HG02852 (cell line): ENCODE measurements around the gene KRT2.

Source experiments
- ATAC-seq: cut with Tn5 transposase; IDR thresholded peaks from one replicate; pipeline ENCODE4 v1.9.1; 2021; ENCODE audit warnings: mild to moderate bottlenecking, moderate library complexity; ENCODE audit not compliant: unreplicated experiment

The KRT2 gene

GRCh38 chr12:52651726-52652261 lies at the start of gene KRT2:
Gene KRT2 (minus strand): TSS chr12:52652211. CDS start chr12:52652142, 69 bp downstream.
- no peak for ATAC-seq

GRCh38 chr12:52701281-52701680 lies 49.3 kb upstream of the KRT2 start:
- ATAC-seq: no peak

GRCh38 chr12:52699960-52700359 lies 47.9 kb upstream of the KRT2 start:
- ATAC-seq: no peak

GRCh38 chr12:52699373-52699772 lies 47.4 kb upstream of the KRT2 start:
- ATAC-seq: no peak

- ATAC-seq: no peak
Observed at GRCh38 chr12:52698651-52699340, 46.8 kb upstream of the KRT2 start.

- no peak for ATAC-seq
Observed at GRCh38 chr12:52697058-52697582, 45.1 kb upstream of the KRT2 start.

- no peak for ATAC-seq
Observed at GRCh38 chr12:52696588-52696987, 44.6 kb upstream of the KRT2 start.

- ATAC-seq: no peak
Observed at GRCh38 chr12:52695039-52695438, 43.0 kb upstream of the KRT2 start.

GRCh38 chr12:52694151-52694550 lies 42.1 kb upstream of the KRT2 start:
- no peak for ATAC-seq

GRCh38 chr12:52693261-52693660 lies 41.2 kb upstream of the KRT2 start:
- no peak for ATAC-seq

- ATAC-seq: no peak
Observed at GRCh38 chr12:52692254-52692653, 40.2 kb upstream of the KRT2 start.

- ATAC-seq: no peak
Observed at GRCh38 chr12:52691841-52692150, 39.8 kb upstream of the KRT2 start.

GRCh38 chr12:52691076-52691840 lies 39.2 kb upstream of the KRT2 start:
- no peak for ATAC-seq

GRCh38 chr12:52690351-52691075 lies 38.5 kb upstream of the KRT2 start:
- no peak for ATAC-seq

GRCh38 chr12:52689936-52690335 lies 37.9 kb upstream of the KRT2 start:
- no peak for ATAC-seq

- no peak for ATAC-seq
Observed at GRCh38 chr12:52689239-52689638, 37.2 kb upstream of the KRT2 start.

- no peak for ATAC-seq
Observed at GRCh38 chr12:52688481-52688880, 36.5 kb upstream of the KRT2 start.

GRCh38 chr12:52687497-52688385 lies 35.7 kb upstream of the KRT2 start:
- no peak for ATAC-seq

- ATAC-seq: no peak
Observed at GRCh38 chr12:52686756-52687487, 34.9 kb upstream of the KRT2 start.

- ATAC-seq: no peak
Observed at GRCh38 chr12:52686063-52686462, 34.1 kb upstream of the KRT2 start.
